Smooth muscle cell (in vitro differentiated cells): Measurements from ENCODE around the gene SLC11A1. TPM values are rescaled to one million over a fixed set of nuclear protein-coding genes. Genes with fewer than 3 reads are reported as not detected.

Experiments
- DNase-seq: peaks from one replicate; lab custom pipeline; 2025; ENCODE audit not compliant: unreplicated experiment; lab: John Stamatoyannopoulos, UW
- H2AFZ ChIP-seq: fragments of 200-600 bp; sonication (generic); 2 replicates; pipeline ENCODE4 v1.6.0; 2016; ENCODE audit warnings: antibody characterized with exemption, low read depth, mild to moderate bottlenecking
- H3F3A ChIP-seq: fragments of 200-600 bp; sonication (generic); 2 replicates; pipeline ENCODE4 v1.6.0; 2017; ENCODE audit warnings: antibody characterized with exemption, low read depth
- H3K27ac ChIP-seq: fragments of 200-600 bp; sonication (generic); 2 replicates; pipeline ENCODE4 v1.5.1; 2016; ENCODE audit warnings: low read depth, mild to moderate bottlenecking
- H3K27me3 ChIP-seq: fragments of 200-600 bp; sonication (generic); 2 replicates; pipeline ENCODE4 v1.6.1; 2016; ENCODE audit warnings: low read depth, mild to moderate bottlenecking
- H3K36me3 ChIP-seq: fragments of 200-600 bp; sonication (generic); 2 replicates; pipeline ENCODE4 v1.5.1; 2016; ENCODE audit warnings: low read depth
- H3K4me1 ChIP-seq: fragments of 200-600 bp; sonication (generic); 2 replicates; pipeline ENCODE4 v1.5.1; 2016; ENCODE audit warnings: low read depth
- H3K4me2 ChIP-seq: fragments of 200-600 bp; sonication (generic); 2 replicates; pipeline ENCODE4 v1.6.0; 2016; ENCODE audit warnings: mild to moderate bottlenecking
- H3K4me3 ChIP-seq: fragments of 200-600 bp; sonication (generic); 2 replicates; pipeline ENCODE4 v1.5.1; 2016; ENCODE audit warnings: mild to moderate bottlenecking
- H3K79me2 ChIP-seq: fragments of 200-600 bp; sonication (generic); 2 replicates; pipeline ENCODE4 v1.6.0; 2016; ENCODE audit warnings: low read depth, mild to moderate bottlenecking
- H3K9ac ChIP-seq: fragments of 200-600 bp; sonication (generic); 2 replicates; pipeline ENCODE4 v1.6.0; 2016; ENCODE audit warnings: low read depth
- H3K9me3 ChIP-seq: fragments of 200-600 bp; sonication (generic); replicated peaks from 2 replicates; pipeline ENCODE4 v1.5.1; 2016; ENCODE audit warnings: low read depth
- H4K20me1 ChIP-seq: fragments of 200-600 bp; sonication (generic); 2 replicates; pipeline ENCODE4 v1.6.0; 2016; ENCODE audit warnings: low read depth
- WGBS: methylation state at CpG from one replicate; pipeline ENCODE4 v1.1.7; 2016; ENCODE audit warnings: low lambda C conversion rate; 5-methylcytosine and 5-hydroxymethylcytosine counted together
- polyA plus RNA-seq: library from polyadenylated mRNA; unstranded; fragments of >200 nt; fragmentation: Nextera tagmentation; extraction: Ambion mirVana; gene quantifications from 2 replicates; pipeline ENCODE4 v1.2.1, GENCODE V29; 2016
- total RNA-seq: library from RNA; depleted of rRNA; stranded (reverse); fragments of >200 nt; gene quantifications from 2 replicates; pipeline ENCODE4 v1.2.3, GENCODE V29; 2014
- TF ChIP-seq, protein P1 (sequence below): fragments of 200-600 bp; sonication (generic); IDR thresholded peaks from 2 replicates; pipeline ENCODE4 v1.5.1; 2017; ENCODE audit warnings: borderline replicate concordance, mild to moderate bottlenecking, antibody characterized with exemption; ENCODE audit not compliant: insufficient read depth, poor library complexity, severe bottlenecking

Gene SLC11A1
- total and polyA plus RNA-seq, 2 experiments from 2014 or later, result 0.31 to 0.38 TPM

DNA sequence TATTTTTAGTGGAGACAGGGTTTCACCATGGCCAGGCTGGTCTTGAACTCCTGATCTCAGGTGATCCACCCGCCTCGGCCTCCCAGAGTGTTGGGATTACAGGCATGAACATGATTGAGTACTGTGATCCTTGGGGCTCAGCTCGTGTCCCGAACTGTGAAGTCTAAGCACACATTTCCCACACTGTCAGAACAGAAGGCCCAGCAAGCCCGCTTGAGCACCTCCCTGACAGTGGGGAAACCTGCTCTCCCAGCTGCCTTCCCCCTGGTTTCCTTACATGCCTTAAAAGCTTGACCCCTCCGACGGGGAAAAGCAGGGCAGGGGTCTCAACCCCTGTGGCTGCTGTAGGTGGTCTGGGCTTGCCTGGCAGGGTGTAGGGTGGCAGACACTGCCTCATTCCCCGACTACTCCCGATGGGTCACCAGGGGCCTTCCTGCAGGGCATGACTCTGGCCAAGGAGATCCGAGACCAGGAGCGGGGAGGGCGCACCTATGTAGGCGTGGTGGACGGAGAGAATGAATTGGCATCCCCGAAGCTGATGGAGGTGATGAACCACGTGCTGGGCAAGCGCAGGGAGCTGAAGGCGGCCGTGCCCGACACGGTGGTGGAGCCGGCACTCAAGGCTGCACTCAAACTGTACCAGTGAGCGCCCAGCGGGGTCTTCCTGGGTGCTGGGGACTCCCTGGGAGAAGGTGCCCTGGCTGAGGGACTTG, 46.9 kb downstream of the SLC11A1 start:
- H3K79me2 ChIP-seq, result no peaks in the 10 kb centered on the region
- no peaks in the 10 kb centered on the region for H3K27me3 ChIP-seq
- no peak overlapping the region for H3K27ac ChIP-seq
- 95% methylated on average over 24 of the region's 24 CpGs for WGBS
- H3K4me3 ChIP-seq, result no peak overlapping the region
- no peaks in the 10 kb centered on the region for H3K4me1 ChIP-seq
- TF ChIP-seq, protein P1, sequence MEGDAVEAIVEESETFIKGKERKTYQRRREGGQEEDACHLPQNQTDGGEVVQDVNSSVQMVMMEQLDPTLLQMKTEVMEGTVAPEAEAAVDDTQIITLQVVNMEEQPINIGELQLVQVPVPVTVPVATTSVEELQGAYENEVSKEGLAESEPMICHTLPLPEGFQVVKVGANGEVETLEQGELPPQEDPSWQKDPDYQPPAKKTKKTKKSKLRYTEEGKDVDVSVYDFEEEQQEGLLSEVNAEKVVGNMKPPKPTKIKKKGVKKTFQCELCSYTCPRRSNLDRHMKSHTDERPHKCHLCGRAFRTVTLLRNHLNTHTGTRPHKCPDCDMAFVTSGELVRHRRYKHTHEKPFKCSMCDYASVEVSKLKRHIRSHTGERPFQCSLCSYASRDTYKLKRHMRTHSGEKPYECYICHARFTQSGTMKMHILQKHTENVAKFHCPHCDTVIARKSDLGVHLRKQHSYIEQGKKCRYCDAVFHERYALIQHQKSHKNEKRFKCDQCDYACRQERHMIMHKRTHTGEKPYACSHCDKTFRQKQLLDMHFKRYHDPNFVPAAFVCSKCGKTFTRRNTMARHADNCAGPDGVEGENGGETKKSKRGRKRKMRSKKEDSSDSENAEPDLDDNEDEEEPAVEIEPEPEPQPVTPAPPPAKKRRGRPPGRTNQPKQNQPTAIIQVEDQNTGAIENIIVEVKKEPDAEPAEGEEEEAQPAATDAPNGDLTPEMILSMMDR, result no peak
- no peaks in the 10 kb centered on the region for H3F3A ChIP-seq
- DNase-seq, result no peak
- H3K9me3 ChIP-seq, result no peaks in the 10 kb centered on the region
- H3K4me2 ChIP-seq, result no peak overlapping the region
- no peaks in the 10 kb centered on the region for H3K36me3 ChIP-seq
- H4K20me1 ChIP-seq, result no peaks in the 10 kb centered on the region
- H3K9ac ChIP-seq, result no peak overlapping the region
- no peak overlapping the region for H2AFZ ChIP-seq

- TF ChIP-seq, protein P1, result no peak
- Histone ChIP-seq H3K9me3 (no peaks in the 10 kb centered on the region), H3K4me3 (no peak overlapping the region), H3K27ac (no peak overlapping the region), H4K20me1 (no peaks in the 10 kb centered on the region), H3F3A (no peaks in the 10 kb centered on the region), H3K4me2 (no peak overlapping the region), H3K27me3 (no peaks in the 10 kb centered on the region), H3K4me1 (no peaks in the 10 kb centered on the region), H3K36me3 (no peaks in the 10 kb centered on the region), H3K79me2 (no peaks in the 10 kb centered on the region), H2AFZ (no peak overlapping the region), H3K9ac (no peak overlapping the region)
- WGBS, result 86% methylated on average over 7 of the region's 9 CpGs
- no peak for DNase-seq
Measured at GRCh38 chr2:218429911-218430692, 48.0 kb downstream of the SLC11A1 start.

- no peaks in the 10 kb centered on the region for H3K27me3 ChIP-seq
- no peak overlapping the region for H3K4me3 ChIP-seq
- no peaks in the 10 kb centered on the region for H3K4me1 ChIP-seq
- no peak overlapping the region for H2AFZ ChIP-seq
- H3K9me3 ChIP-seq, result no peaks in the 10 kb centered on the region
- DNase-seq, result no peak
- H3K36me3 ChIP-seq, result no peaks in the 10 kb centered on the region
- no peak overlapping the region for H3K9ac ChIP-seq
- WGBS, result 94% methylated on average over 11 of the region's 11 CpGs
- no peak overlapping the region for H3K4me2 ChIP-seq
- H3K27ac ChIP-seq, result no peak overlapping the region
- no peaks in the 10 kb centered on the region for H4K20me1 ChIP-seq
- H3F3A ChIP-seq, result no peaks in the 10 kb centered on the region
- TF ChIP-seq, protein P1, result no peak
- H3K79me2 ChIP-seq, result no peaks in the 10 kb centered on the region
Measured at GRCh38 chr2:218430721-218431120, 48.6 kb downstream of the SLC11A1 start.

- no peaks in the 10 kb centered on the region for H4K20me1 ChIP-seq
- no peak overlapping the region for H3K4me2 ChIP-seq
- TF ChIP-seq, protein P1, result no peak
- H3K79me2 ChIP-seq, result no peaks in the 10 kb centered on the region
- no peak overlapping the region for H3K27ac ChIP-seq
- no peak overlapping the region for H2AFZ ChIP-seq
- H3K9me3 ChIP-seq, result no peaks in the 10 kb centered on the region
- H3F3A ChIP-seq, result no peaks in the 10 kb centered on the region
- no peaks in the 10 kb centered on the region for H3K4me1 ChIP-seq
- WGBS, result 93% methylated on average over 10 of the region's 10 CpGs
- H3K27me3 ChIP-seq, result no peaks in the 10 kb centered on the region
- no peak overlapping the region for H3K4me3 ChIP-seq
- no peaks in the 10 kb centered on the region for H3K36me3 ChIP-seq
- no peak for DNase-seq
- no peak overlapping the region for H3K9ac ChIP-seq
Measured at GRCh38 chr2:218431878-218432277, 49.8 kb downstream of the SLC11A1 start.
